ENCODE results near the gene FUT1. TPM values are rescaled to one million over a fixed set of nuclear protein-coding genes. Genes with fewer than 3 reads are reported as not detected.

FUT1 gene
- total RNA-seq = 13.2 TPM
- long read RNA-seq, partial matches to known transcripts = 13 of 16 reads
- long read RNA-seq, other reads (novel, unspliced or antisense) = 2 of 16 reads

DNA sequence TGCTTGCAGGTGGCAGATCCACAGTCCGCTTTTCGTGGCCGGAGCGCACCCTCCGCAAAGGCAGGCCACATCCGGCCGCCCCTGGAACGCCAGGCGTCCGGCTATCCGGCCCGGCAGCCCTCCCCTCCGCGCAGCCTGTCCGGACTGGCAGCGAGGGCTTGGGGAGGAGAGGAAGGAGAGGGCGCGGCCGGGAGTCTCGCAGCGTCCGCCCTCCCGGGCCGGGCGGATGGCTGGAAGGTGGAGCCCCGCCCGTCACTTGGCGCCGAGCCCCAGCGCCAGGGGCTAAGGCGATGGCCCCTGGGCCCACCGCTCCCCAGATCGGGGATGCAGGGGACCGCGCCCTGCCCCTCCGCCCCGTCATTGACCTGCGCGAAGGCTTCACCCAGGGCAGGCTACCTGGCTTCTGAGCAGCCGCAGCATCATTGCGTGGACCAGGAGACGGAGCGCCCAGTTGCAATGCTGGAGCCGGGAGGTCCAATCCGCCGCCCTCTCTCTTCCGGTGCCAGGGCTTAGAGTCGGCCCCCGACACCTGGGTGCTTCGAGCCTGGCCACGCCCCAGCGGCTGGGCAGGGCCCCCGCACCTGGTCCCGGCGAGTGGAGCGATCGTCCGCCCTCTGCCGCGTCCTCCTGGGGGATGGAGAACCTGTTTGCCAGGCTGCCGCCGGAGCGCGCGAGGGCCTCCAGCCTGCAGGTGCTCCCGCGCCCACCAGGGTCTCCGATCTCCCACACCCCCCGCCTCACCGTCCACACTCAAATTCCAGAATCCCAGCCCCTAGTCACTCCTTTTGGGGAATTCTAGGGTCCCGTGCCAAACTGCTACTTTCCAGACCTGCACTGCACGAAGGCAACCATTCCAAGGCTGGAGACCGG is at the start of gene FUT1:
TSS of gene FUT1 (minus strand) at position 146 of the 870 bp plus-strand sequence. CDS start 1,360 bp downstream, outside the sequence.
- TF ChIP-seq, protein P1, sequence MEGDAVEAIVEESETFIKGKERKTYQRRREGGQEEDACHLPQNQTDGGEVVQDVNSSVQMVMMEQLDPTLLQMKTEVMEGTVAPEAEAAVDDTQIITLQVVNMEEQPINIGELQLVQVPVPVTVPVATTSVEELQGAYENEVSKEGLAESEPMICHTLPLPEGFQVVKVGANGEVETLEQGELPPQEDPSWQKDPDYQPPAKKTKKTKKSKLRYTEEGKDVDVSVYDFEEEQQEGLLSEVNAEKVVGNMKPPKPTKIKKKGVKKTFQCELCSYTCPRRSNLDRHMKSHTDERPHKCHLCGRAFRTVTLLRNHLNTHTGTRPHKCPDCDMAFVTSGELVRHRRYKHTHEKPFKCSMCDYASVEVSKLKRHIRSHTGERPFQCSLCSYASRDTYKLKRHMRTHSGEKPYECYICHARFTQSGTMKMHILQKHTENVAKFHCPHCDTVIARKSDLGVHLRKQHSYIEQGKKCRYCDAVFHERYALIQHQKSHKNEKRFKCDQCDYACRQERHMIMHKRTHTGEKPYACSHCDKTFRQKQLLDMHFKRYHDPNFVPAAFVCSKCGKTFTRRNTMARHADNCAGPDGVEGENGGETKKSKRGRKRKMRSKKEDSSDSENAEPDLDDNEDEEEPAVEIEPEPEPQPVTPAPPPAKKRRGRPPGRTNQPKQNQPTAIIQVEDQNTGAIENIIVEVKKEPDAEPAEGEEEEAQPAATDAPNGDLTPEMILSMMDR (IDR thresholded peaks at IDR 0.05) = peak; percentile 20
- intact Hi-C loops (cut with DNase I) = no loop called here
- DNase-seq (peak; percentile 83), ATAC-seq (peak; percentile 91 to 92)
- peaks cover 26% of the 10 kb centered on the region for H3K4me1 ChIP-seq
- peak within 1 kb of the TSS; percentile 61 for H3K4me3 ChIP-seq
- H3K36me3 ChIP-seq = no peaks in the 10 kb centered on the region
- H3K9me3 ChIP-seq = no peaks in the 10 kb centered on the region
- peaks cover 24% of the 10 kb centered on the region for H3K27me3 ChIP-seq (ENCODE audit: low read depth)
- peak within 1 kb of the TSS; percentile 75 for H3K27ac ChIP-seq

- peaks cover 15% of the 10 kb centered on the region for H3K36me3 ChIP-seq
- no peaks in the 10 kb centered on the region for H3K27me3 ChIP-seq (ENCODE audit: low read depth)
- H3K27ac ChIP-seq = no peak overlapping the region
- peaks cover 17% of the 10 kb centered on the region for H3K4me1 ChIP-seq
- H3K9me3 ChIP-seq = no peaks in the 10 kb centered on the region
- no peak for DNase-seq
- intact Hi-C loops (cut with DNase I) = no loop called here
- no peak overlapping the region for H3K4me3 ChIP-seq
- no peak for ATAC-seq
- TF ChIP-seq, protein P1 (IDR thresholded peaks at IDR 0.05) = no peak
These were observed 47.2 kb upstream of the FUT1 start for GRCh38 chr19:48799358-48800300.

- Histone ChIP-seq H3K27me3 (ENCODE audit: low read depth) (no peaks in the 10 kb centered on the region), H3K4me3 (no peak overlapping the region), H3K9me3 (no peaks in the 10 kb centered on the region), H3K4me1 (peaks cover 18% of the 10 kb centered on the region), H3K27ac (no peak overlapping the region), H3K36me3 (peaks cover 12% of the 10 kb centered on the region)
- DNase-seq = no peak
- ATAC-seq = no peak
- intact Hi-C loops (cut with DNase I) = no loop called here
- TF ChIP-seq, protein P1 (IDR thresholded peaks at IDR 0.05) = no peak
These were observed 46.5 kb upstream of the FUT1 start for GRCh38 chr19:48798937-48799336.

GRCh38 chr19:48797103-48797502 is 44.7 kb upstream of the FUT1 start:
- intact Hi-C loops (cut with DNase I) = no loop called here
- no peaks in the 10 kb centered on the region for H3K27me3 ChIP-seq (ENCODE audit: low read depth)
- no peak overlapping the region for H3K27ac ChIP-seq
- no peaks in the 10 kb centered on the region for H3K9me3 ChIP-seq
- TF ChIP-seq, protein P1 (IDR thresholded peaks at IDR 0.05) = no peak
- ATAC-seq (no peak), DNase-seq (no peak)
- no peak overlapping the region for H3K4me3 ChIP-seq
- H3K36me3 ChIP-seq = peaks cover 12% of the 10 kb centered on the region
- peaks cover 18% of the 10 kb centered on the region for H3K4me1 ChIP-seq
